B cell (primary cell): ENCODE data around the gene TBC1D3B. TPM values are rescaled to one million over a fixed set of nuclear protein-coding genes. Genes with fewer than 3 reads are reported as not detected.

ENCODE experiments used
- ATAC-seq: fragments of 200-7000 bp; cut with Tn5 transposase; one replicate; pipeline ENCODE4 v1.10.0; 2021; ENCODE audit warnings: low read depth, mild to moderate bottlenecking, moderate number of reproducible peaks, moderate library complexity
- CTCF ChIA-PET: fragments of 350-600 bp; sonication (Branson Sonifier 250); formaldehyde crosslinking; loops from one replicate; lab custom pipeline; 2021; ENCODE audit warnings: antibody characterized with exemption, inconsistent platforms; lab: Charles Lee
- POLR2A ChIA-PET: fragments of 350-600 bp; sonication (Branson Sonifier 250); formaldehyde crosslinking; loops from one replicate; lab custom pipeline; 2021; ENCODE audit warnings: antibody characterized with exemption; lab: Charles Lee
- DNase-seq: peaks from one replicate; pipeline ENCODE4 v3.0.0; 2013
- H2AFZ ChIP-seq: 2 replicates; pipeline ENCODE4 v1.6.1; 2012; ENCODE audit warnings: mild to moderate bottlenecking, low read depth, low read length; ENCODE audit not compliant: insufficient read depth, poor library complexity, severe bottlenecking
- H3K27ac ChIP-seq, 2 donors: 1 replicate in 1 of 2; 2 replicates in 1 of 2; pipeline ENCODE4 v1.5.1; 2012 to 2013; ENCODE audit warnings: low read length in 2 of 2, mild to moderate bottlenecking in 2 of 2, moderate library complexity in 1 of 2
- H3K27me3 ChIP-seq, 4 experiments: fragments of 200-600 bp in 1 of 4; sonication (generic) in 1 of 4; replicated peaks in 1 of 4; 1 replicate in 2 of 4; 2 replicates in 2 of 4; pipeline versions ENCODE4 v1.6.1 to v1.7.0; 2013 to 2016; ENCODE audit warnings: low read length in 3 of 4, mild to moderate bottlenecking in 2 of 4, mixed read lengths in 1 of 4, moderate library complexity in 1 of 4; ENCODE audit not compliant: insufficient read depth in 4 of 4, control insufficient read depth in 3 of 4; ENCODE audit errors: control extremely low read depth in 1 of 4
- H3K36me3 ChIP-seq, 2 experiments: replicated peaks in 1 of 2; 1 replicate in 1 of 2; 2 replicates in 1 of 2; pipeline versions ENCODE4 v1.6.1 to v1.7.1; 2013; ENCODE audit warnings: low read length in 1 of 2; ENCODE audit not compliant: insufficient read depth in 2 of 2, control insufficient read depth in 1 of 2; ENCODE audit errors: control extremely low read depth in 1 of 2, extremely low read depth in 1 of 2
- H3K4me1 ChIP-seq, 2 donors: fragments of 200-600 bp in 1 of 2; sonication (generic) in 1 of 2; 1 replicate in 1 of 2; 2 replicates in 1 of 2; pipeline versions ENCODE4 v1.5.1 to v1.6.1; 2013 to 2017; ENCODE audit warnings: low read length in 2 of 2; ENCODE audit not compliant: control insufficient read depth in 2 of 2, insufficient read depth in 2 of 2
- H3K4me2 ChIP-seq: replicated peaks from 2 replicates; pipeline ENCODE3; 2012; ENCODE audit warnings: mild to moderate bottlenecking, low read depth, low read length; ENCODE audit not compliant: poor library complexity, severe bottlenecking
- H3K4me3 ChIP-seq, 5 experiments: fragments of 200-600 bp in 1 of 5; sonication (generic) in 1 of 5; 1 replicate in 3 of 5; 2 replicates in 2 of 5; pipeline versions ENCODE4 v1.5.1 to v1.7.0; 2011 to 2016; ENCODE audit warnings: low read length in 4 of 5, mild to moderate bottlenecking in 4 of 5, low read depth in 2 of 5, control low read depth in 1 of 5, moderate library complexity in 1 of 5; ENCODE audit not compliant: insufficient read depth in 1 of 5; ENCODE audit errors: control extremely low read depth in 1 of 5, extremely low read depth in 1 of 5
- H3K79me2 ChIP-seq: fragments of 200-600 bp; sonication (generic); one replicate; pipeline ENCODE4 v1.6.0; 2016; ENCODE audit warnings: low read length; ENCODE audit not compliant: control insufficient read depth, insufficient read depth
- H3K9ac ChIP-seq: fragments of 200-600 bp; sonication (generic); 2 replicates; pipeline ENCODE4 v1.6.1; 2017; ENCODE audit warnings: mild to moderate bottlenecking, low read length, moderate library complexity
- H3K9me3 ChIP-seq, 3 donors: one replicate each; pipeline versions ENCODE4 v1.6.1 to v1.7.1; 2013; ENCODE audit warnings: low read length in 2 of 3; ENCODE audit not compliant: control insufficient read depth in 2 of 3, insufficient read depth in 1 of 3; ENCODE audit errors: control extremely low read depth in 1 of 3
- H4K20me1 ChIP-seq: 2 replicates; pipeline ENCODE4 v1.6.0; 2012; ENCODE audit warnings: mild to moderate bottlenecking, low read length; ENCODE audit not compliant: insufficient read depth, control insufficient read depth, poor library complexity, severe bottlenecking
- H3K27ac Mint-ChIP-seq: one replicate; pipeline ENCODE4 v1.8.0; 2021; ENCODE audit warnings: mixed read lengths
- H3K27me3 Mint-ChIP-seq: one replicate; pipeline ENCODE4 v1.8.0; 2021; ENCODE audit warnings: mixed read lengths
- H3K4me1 Mint-ChIP-seq: one replicate; pipeline ENCODE4 v1.8.0; 2021; ENCODE audit warnings: mixed read lengths
- H3K4me3 Mint-ChIP-seq: one replicate; pipeline ENCODE4 v1.8.0; 2021; ENCODE audit warnings: mixed read lengths
- H3K9me3 Mint-ChIP-seq: one replicate; pipeline ENCODE4 v1.8.0; 2022; ENCODE audit warnings: mixed read lengths; ENCODE audit not compliant: insufficient read depth
- CTCF ChIP-seq: fragments of 200-600 bp; IDR thresholded peaks from one replicate; pipeline ENCODE4 v1.8.0; 2022; ENCODE audit warnings: antibody characterized with exemption, mild to moderate bottlenecking
- EZH2 ChIP-seq: IDR thresholded peaks from 2 replicates; pipeline ENCODE4 v1.6.1; 2012; ENCODE audit warnings: borderline replicate concordance, low read depth, mild to moderate bottlenecking, moderate library complexity, low read length; ENCODE audit not compliant: insufficient read depth, poor library complexity, severe bottlenecking
- WGBS: methylation state at CpG from one replicate; pipeline ENCODE4 v1.1.5; 2013; ENCODE audit warnings: missing lambda C conversion rate; ENCODE audit not compliant: insufficient coverage; 5-methylcytosine and 5-hydroxymethylcytosine counted together
- intact Hi-C: fragments of 100-400 bp; cut with micrococcal nuclease; formaldehyde crosslinking; loops from one replicate; pipeline ENCODE4 v1.10.0; 2022
- polyA plus RNA-seq: library from polyadenylated mRNA; depleted of rRNA; stranded (reverse); fragments of >200 nt; gene quantifications from 2 replicates; pipeline ENCODE4 v1.2.3, GENCODE V29; 2012
- total RNA-seq, 2 donors: library from RNA; stranded (reverse); fragments of 120-200 nt in 1 of 2; gene quantifications; 1 replicate in 1 of 2; 2 replicates in 1 of 2; pipeline versions ENCODE4 v1.2.3 to v1.2.4, GENCODE V29; 2013 to 2022

The TBC1D3B gene
- total and polyA plus RNA-seq, 2 donors (not counting 1 experiment from before 2014, with no cell fraction given) = 3.2 to 17.3 TPM

- Histone ChIP-seq H4K20me1 (no peaks in the 10 kb centered on the region), H3K36me3 (no peaks in the 10 kb centered on the region), H3K27ac (no peak overlapping the region), H3K79me2 (no peaks in the 10 kb centered on the region), H3K9me3 (no peaks in the 10 kb centered on the region), H3K27me3 (peaks cover 0 to 42% (median 12%) of the 10 kb centered on the region in 4 experiments), H3K9ac (no peak overlapping the region), H3K4me3 (no peak overlapping the region), H3K4me2 (no peak overlapping the region), H3K4me1 (peaks cover 31% of the 10 kb centered on the region in 2 donors), H2AFZ (no peak overlapping the region)
- DNase-seq = no peak
- H3K9me3 Mint-ChIP-seq = no peaks in the 10 kb centered on the region
- CTCF ChIA-PET = no interaction called here
- TF ChIP-seq CTCF = no peak
- TF ChIP-seq EZH2 = no peak
- ATAC-seq = no peak
- WGBS = no CpG with 5 or more reads among the region's 2 CpGs
- H3K27ac Mint-ChIP-seq = no peak overlapping the region
- H3K27me3 Mint-ChIP-seq = peaks cover 7% of the 10 kb centered on the region
- intact Hi-C loops = no loop called here
- POLR2A ChIA-PET = no interaction called here
- no peak overlapping the region for H3K4me3 Mint-ChIP-seq
- peaks cover 8% of the 10 kb centered on the region for H3K4me1 Mint-ChIP-seq
Measured at GRCh38 chr17:36185416-36185815, 9.0 kb upstream of the TBC1D3B start.

GRCh38 chr17:36184023-36184765, 7.8 kb upstream of the TBC1D3B start:
- ChIA-PET POLR2A (no interaction called here), CTCF (no interaction called here)
- Histone ChIP-seq H3K27me3 (peaks cover 0 to 42% (median 12%) of the 10 kb centered on the region in 4 experiments), H3K4me1 (peaks cover 28 to 31% of the 10 kb centered on the region in 2 donors), H3K9ac (no peak overlapping the region), H3K9me3 (no peaks in the 10 kb centered on the region), H3K27ac (no peak overlapping the region), H3K4me2 (peak overlapping the region; percentile 83), H4K20me1 (no peaks in the 10 kb centered on the region), H3K36me3 (no peaks in the 10 kb centered on the region), H2AFZ (no peak overlapping the region), H3K79me2 (no peaks in the 10 kb centered on the region), H3K4me3 (no peak overlapping the region)
- Mint-ChIP-seq H3K4me3 (no peak overlapping the region), H3K27ac (no peak overlapping the region), H3K4me1 (peaks cover 6% of the 10 kb centered on the region), H3K27me3 (peaks cover 7% of the 10 kb centered on the region), H3K9me3 (no peaks in the 10 kb centered on the region)
- no peak for TF ChIP-seq CTCF
- no peak for TF ChIP-seq EZH2
- intact Hi-C loops = no loop called here
- 40% methylated on average over 1 of the region's 12 CpGs for WGBS
- no peak for DNase-seq
- no peak for ATAC-seq
